ENCODE measurements around the gene IFNLR1. TPM values are rescaled to one million over a fixed set of nuclear protein-coding genes. Genes with fewer than 3 reads are reported as not detected.

Gene IFNLR1
- total and polyA plus RNA-seq, 2 of the 8 experiments (the other 6 are each of a cell fraction or from before 2014, with no cell fraction given): 6.8 to 10.1 TPM

DNA sequence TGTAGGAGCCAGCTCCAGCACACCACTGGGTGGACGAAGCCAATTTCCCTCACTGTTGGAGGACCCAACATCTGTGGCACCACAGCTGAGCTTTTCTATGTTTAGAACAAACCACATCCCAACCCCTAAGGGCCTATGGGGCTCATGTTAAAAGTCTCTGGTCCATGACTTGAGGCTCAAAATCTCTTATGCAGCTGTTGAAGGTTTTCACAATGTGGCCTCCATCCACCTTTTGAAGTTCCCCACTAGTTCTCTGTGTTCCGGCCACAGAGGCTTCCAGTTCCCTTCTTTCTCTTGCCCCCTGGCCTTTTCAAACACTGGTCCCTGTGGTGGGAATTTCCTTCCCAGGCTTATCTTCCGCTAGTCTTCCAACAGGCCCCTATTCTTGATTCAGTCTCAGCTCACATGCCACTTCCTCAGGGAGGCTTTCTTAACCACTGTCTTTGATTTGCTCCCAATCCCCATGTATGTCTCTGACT is 3.9 kb upstream of the IFNLR1 start:
- Histone ChIP-seq H3K27ac (ENCODE audit: low read depth, low read length) (no peak overlapping the region), H3K23me2 (ENCODE audit: low read depth, low read length) (peaks cover 10% of the 10 kb centered on the region), H3K36me3 (ENCODE audit: control insufficient read depth in 2 of 4, insufficient read depth in 4 of 4, low read length in 3 of 4) (no peaks in the 10 kb centered on the region), H2BK20ac (ENCODE audit: low read length) (no peak overlapping the region), H3K9me3 (ENCODE audit: insufficient read depth in 2 of 2, low read depth in 1 of 2, low read length in 1 of 2) (no peaks in the 10 kb centered on the region), H2AK5ac (ENCODE audit: low read depth, low read length) (no peak overlapping the region), H3K56ac (replicated peaks; ENCODE audit: insufficient read length, low read depth, low read length) (no peak overlapping the region), H3K18ac (ENCODE audit: extremely low read depth, low read length) (no peak overlapping the region), H3K79me2 (ENCODE audit: control insufficient read depth in 1 of 2, insufficient read depth in 2 of 2, low read length in 2 of 2) (no peaks in the 10 kb centered on the region), H3K23ac (ENCODE audit: insufficient read length) (no peak overlapping the region), H4K8ac (ENCODE audit: extremely low read depth, insufficient read depth, low read length) (no peak overlapping the region), H3K9ac (replicated peaks in 1 of 4; ENCODE audit: extremely low read depth in 1 of 4, low read depth in 3 of 4, low read length in 3 of 4) (no peak overlapping the region), H2AFZ (ENCODE audit: low read length) (no peak overlapping the region), H3K27me3 (replicated peaks in 1 of 4; ENCODE audit: control insufficient read depth in 3 of 4, extremely low read depth in 1 of 4, insufficient read depth in 3 of 4, low read length in 3 of 4) (no peaks in the 10 kb centered on the region; a peak in 1 of 7 replicates), H4K5ac (ENCODE audit: insufficient read length, low read depth, low read length) (no peak overlapping the region), H2BK12ac (ENCODE audit: low read depth, low read length) (no peak overlapping the region), H4K20me1 (replicated peaks in 1 of 2; ENCODE audit: control insufficient read depth in 1 of 2, insufficient read depth in 2 of 2, low read length in 2 of 2) (no peaks in the 10 kb centered on the region), H2BK5ac (ENCODE audit: low read depth, low read length) (no peak overlapping the region), H3K79me1 (ENCODE audit: low read depth, low read length) (no peaks in the 10 kb centered on the region), H3K4me1 (replicated peaks in 1 of 4; ENCODE audit: control insufficient read depth in 3 of 4, insufficient read depth in 4 of 4, low read length in 3 of 4) (peaks cover 0 to 3% (median 1%) of the 10 kb centered on the region in 4 experiments; a peak in 2 of 7 replicates), H2BK15ac (ENCODE audit: low read length) (no peak overlapping the region), H4K91ac (replicated peaks; ENCODE audit: insufficient read length, low read length) (no peak overlapping the region), H3K14ac (ENCODE audit: insufficient read length) (no peak overlapping the region), H2BK120ac (replicated peaks; ENCODE audit: low read depth, low read length) (no peak overlapping the region), H3K4me3 (ENCODE audit: extremely low read depth in 1 of 4, insufficient read depth in 2 of 4, low read depth in 3 of 4, low read length in 4 of 4) (no peak overlapping the region), H3K4ac (replicated peaks; ENCODE audit: insufficient read length, low read depth, low read length) (no peak overlapping the region), H3K4me2 (ENCODE audit: insufficient read depth in 1 of 2, low read depth in 2 of 2, low read length in 2 of 2) (no peak overlapping the region)
- 94% methylated on average over 3 of the region's 3 CpGs; no CpG with 5 or more reads in 1 of the 2 experiments for WGBS, 2 experiments (ENCODE audit: extremely low coverage in 1 of 2, insufficient coverage in 1 of 2, insufficient read length in 1 of 2, insufficient replicate concordance in 2 of 2, low coverage in 1 of 2, low lambda C conversion rate in 2 of 2, missing lambda C conversion rate in 1 of 2)
- FAIRE-seq: no peak
- CTCF ChIA-PET (ENCODE audit: partially characterized antibody): interaction anchor here (0.6 to 19.0 kb wide), 6 partner anchors 9 to 203 kb away, joined by 4 to 465 read pairs (median 6); no protein-coding TSS in a partner anchor
- DNase-seq (ENCODE audit: low read depth in 1 of 2, low spot score in 2 of 2): no peak
- POLR2A ChIA-PET (ENCODE audit: partially characterized antibody): interaction anchor here (7.9 kb wide), 1 partner anchor 38 kb away, joined by 82 read pairs; no protein-coding TSS in a partner anchor
- TF ChIP-seq SP1 (IDR thresholded peaks at IDR 0.05; ENCODE audit: low read depth, low read length): no peak
- TF ChIP-seq, protein P1, sequence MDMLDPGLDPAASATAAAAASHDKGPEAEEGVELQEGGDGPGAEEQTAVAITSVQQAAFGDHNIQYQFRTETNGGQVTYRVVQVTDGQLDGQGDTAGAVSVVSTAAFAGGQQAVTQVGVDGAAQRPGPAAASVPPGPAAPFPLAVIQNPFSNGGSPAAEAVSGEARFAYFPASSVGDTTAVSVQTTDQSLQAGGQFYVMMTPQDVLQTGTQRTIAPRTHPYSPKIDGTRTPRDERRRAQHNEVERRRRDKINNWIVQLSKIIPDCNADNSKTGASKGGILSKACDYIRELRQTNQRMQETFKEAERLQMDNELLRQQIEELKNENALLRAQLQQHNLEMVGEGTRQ (IDR thresholded peaks at IDR 0.05; ENCODE audit: low read length): no peak
- TF ChIP-seq MAFK (IDR thresholded peaks at IDR 0.05; ENCODE audit: low read depth, low read length): no peak
- TF ChIP-seq CEBPB (IDR thresholded peaks at IDR 0.05; ENCODE audit: low read depth, low read length): no peak
- TF ChIP-seq PHF8 (conservative IDR thresholded peaks at IDR 0.05; ENCODE audit: low read depth, low read length): no peak
- no peak for TF ChIP-seq SIRT6 (IDR thresholded peaks at IDR 0.05; ENCODE audit: low read length)
- TF ChIP-seq SUZ12 (IDR thresholded peaks at IDR 0.05; ENCODE audit: low read length): no peak
- no peak for TF ChIP-seq CREB1 (IDR thresholded peaks at IDR 0.05)
- TF ChIP-seq POLR2AphosphoS5 (IDR thresholded peaks at IDR 0.05; ENCODE audit: low read depth, low read length): no peak

Data from H1 (cell line).